Keratinocyte (primary cell): ENCODE data around the gene NDEL1.

Source experiments
- CTCF ChIP-seq, 3 experiments: IDR thresholded peaks in 1 of 3; conservative IDR thresholded peaks in 1 of 3; optimal IDR thresholded peaks in 1 of 3; 2 replicates in 2 of 3; 3 replicates in 1 of 3; pipeline versions ENCODE3 to v1.5.1; 2011; ENCODE audit warnings: low read length in 3 of 3, mild to moderate bottlenecking in 3 of 3, moderate library complexity in 2 of 3, control low read depth in 1 of 3, inconsistent platforms in 1 of 3; ENCODE audit not compliant: insufficient read depth in 2 of 3; ENCODE audit errors: extremely low read depth in 1 of 3
- EZH2 ChIP-seq: IDR thresholded peaks from one replicate; pipeline ENCODE4 v1.6.1; 2012; ENCODE audit warnings: inconsistent platforms, mild to moderate bottlenecking, low read length, moderate library complexity

GRCh38 chr17:8391711-8392110 is 44.0 kb upstream of the NDEL1 start:
- TF ChIP-seq CTCF (optimal IDR thresholded peaks at IDR 0.05 in 1 of 3, IDR thresholded peaks at IDR 0.05 in 1 of 3, conservative IDR thresholded peaks at IDR 0.05 in 1 of 3; ENCODE audit: extremely low read depth in 1 of 3, insufficient read depth in 2 of 3, low read length in 3 of 3) (no peak), EZH2 (no peak)
